ENCODE measurements around the gene CSF3R. TPM values are rescaled to one million over a fixed set of nuclear protein-coding genes. Genes with fewer than 3 reads are reported as not detected.

The CSF3R gene
- polyA plus RNA-seq, 1 donor from 2014 or later, result not detected

DNA sequence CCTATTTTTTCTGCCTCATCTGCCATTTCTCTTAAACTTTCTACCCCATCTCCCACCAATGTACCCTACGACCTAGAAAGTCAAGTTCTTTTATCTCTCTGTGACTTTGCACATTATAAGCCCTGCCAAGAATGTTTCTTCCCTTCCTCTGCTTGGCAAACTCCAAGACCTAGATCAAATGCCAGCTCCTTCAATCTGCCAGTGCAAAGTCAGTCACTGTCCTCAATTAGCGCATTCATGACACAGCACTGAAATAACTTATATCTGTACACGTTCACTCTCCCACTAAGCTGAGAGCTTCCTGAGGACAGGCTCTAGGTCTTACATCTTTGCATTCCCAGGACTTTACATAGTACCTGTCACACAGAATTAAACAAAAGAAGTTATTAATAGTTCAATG lies 63.6 kb downstream of the CSF3R start:
- Histone ChIP-seq H3K9me2 (ENCODE audit: insufficient read depth, low read length) (no peaks in the 10 kb centered on the region), H3K4me3 (ENCODE audit: low read length) (no peak overlapping the region), H3K9me3 (ENCODE audit: low read length) (no peaks in the 10 kb centered on the region), H3K4me2 (ENCODE audit: low read length) (no peak overlapping the region), H4K20me1 (ENCODE audit: insufficient read depth) (no peaks in the 10 kb centered on the region), H3K27ac (ENCODE audit: low read length) (no peak overlapping the region), H3K27me3 (ENCODE audit: insufficient read depth, low read depth, low read length) (no peaks in the 10 kb centered on the region), H3K36me3 (ENCODE audit: insufficient read depth, low read length) (no peaks in the 10 kb centered on the region), H3F3A (ENCODE audit: insufficient read depth, low read length, poor library complexity, severe bottlenecking) (no peaks in the 10 kb centered on the region), H3K79me2 (replicated peaks; ENCODE audit: insufficient read depth, low read length) (no peaks in the 10 kb centered on the region), H3K9ac (ENCODE audit: low read length) (no peak overlapping the region), H2AFZ (ENCODE audit: low read depth, low read length) (no peak overlapping the region)
- TF ChIP-seq SMC3 (conservative IDR thresholded peaks at IDR 0.05; ENCODE audit: poor library complexity) (no peak), POLR2AphosphoS5 (IDR thresholded peaks at IDR 0.05) (no peak), CTCF (IDR thresholded peaks at IDR 0.05; ENCODE audit: poor library complexity, severe bottlenecking) (no peak), EP300 (conservative IDR thresholded peaks at IDR 0.05; ENCODE audit: poor library complexity, severe bottlenecking) (no peak), MXI1 (conservative IDR thresholded peaks at IDR 0.05; ENCODE audit: poor library complexity, severe bottlenecking) (no peak), TAF1 (IDR thresholded peaks at IDR 0.05; ENCODE audit: low read depth) (no peak), RAD21 (conservative IDR thresholded peaks at IDR 0.05) (no peak), EZH2 (IDR thresholded peaks at IDR 0.05; ENCODE audit: borderline replicate concordance, insufficient read depth, low read length, poor library complexity, severe bottlenecking) (no peak)
- TF ChIP-seq, protein P1, sequence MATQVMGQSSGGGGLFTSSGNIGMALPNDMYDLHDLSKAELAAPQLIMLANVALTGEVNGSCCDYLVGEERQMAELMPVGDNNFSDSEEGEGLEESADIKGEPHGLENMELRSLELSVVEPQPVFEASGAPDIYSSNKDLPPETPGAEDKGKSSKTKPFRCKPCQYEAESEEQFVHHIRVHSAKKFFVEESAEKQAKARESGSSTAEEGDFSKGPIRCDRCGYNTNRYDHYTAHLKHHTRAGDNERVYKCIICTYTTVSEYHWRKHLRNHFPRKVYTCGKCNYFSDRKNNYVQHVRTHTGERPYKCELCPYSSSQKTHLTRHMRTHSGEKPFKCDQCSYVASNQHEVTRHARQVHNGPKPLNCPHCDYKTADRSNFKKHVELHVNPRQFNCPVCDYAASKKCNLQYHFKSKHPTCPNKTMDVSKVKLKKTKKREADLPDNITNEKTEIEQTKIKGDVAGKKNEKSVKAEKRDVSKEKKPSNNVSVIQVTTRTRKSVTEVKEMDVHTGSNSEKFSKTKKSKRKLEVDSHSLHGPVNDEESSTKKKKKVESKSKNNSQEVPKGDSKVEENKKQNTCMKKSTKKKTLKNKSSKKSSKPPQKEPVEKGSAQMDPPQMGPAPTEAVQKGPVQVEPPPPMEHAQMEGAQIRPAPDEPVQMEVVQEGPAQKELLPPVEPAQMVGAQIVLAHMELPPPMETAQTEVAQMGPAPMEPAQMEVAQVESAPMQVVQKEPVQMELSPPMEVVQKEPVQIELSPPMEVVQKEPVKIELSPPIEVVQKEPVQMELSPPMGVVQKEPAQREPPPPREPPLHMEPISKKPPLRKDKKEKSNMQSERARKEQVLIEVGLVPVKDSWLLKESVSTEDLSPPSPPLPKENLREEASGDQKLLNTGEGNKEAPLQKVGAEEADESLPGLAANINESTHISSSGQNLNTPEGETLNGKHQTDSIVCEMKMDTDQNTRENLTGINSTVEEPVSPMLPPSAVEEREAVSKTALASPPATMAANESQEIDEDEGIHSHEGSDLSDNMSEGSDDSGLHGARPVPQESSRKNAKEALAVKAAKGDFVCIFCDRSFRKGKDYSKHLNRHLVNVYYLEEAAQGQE (IDR thresholded peaks at IDR 0.05; ENCODE audit: borderline replicate concordance), result no peak

DNA sequence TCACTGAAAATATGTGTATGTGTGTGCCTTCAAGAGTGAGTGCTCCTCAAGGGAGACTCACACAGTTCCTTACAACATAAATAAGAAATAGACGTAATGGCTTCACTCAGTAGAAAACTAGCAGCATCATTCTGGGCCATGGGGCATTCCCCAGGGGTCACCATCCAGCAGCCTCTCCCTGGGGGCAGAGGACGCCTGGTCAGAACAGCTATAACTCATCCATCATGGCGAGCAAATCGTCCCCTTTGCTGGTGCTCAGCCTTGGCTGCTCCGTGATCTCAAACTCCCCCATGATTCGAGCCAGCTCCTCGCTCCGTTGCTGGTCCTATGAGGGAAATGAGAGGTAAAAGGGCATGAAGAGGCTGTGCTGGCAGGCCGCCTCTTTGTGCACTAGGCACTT lies 64.8 kb downstream of the CSF3R start:
- Histone ChIP-seq H3K4me2 (ENCODE audit: low read length) (no peak overlapping the region), H3K9me2 (ENCODE audit: insufficient read depth, low read length) (no peaks in the 10 kb centered on the region), H3K9me3 (ENCODE audit: low read length) (no peaks in the 10 kb centered on the region), H3K4me3 (ENCODE audit: low read length) (no peak overlapping the region), H3K27me3 (ENCODE audit: insufficient read depth, low read depth, low read length) (no peaks in the 10 kb centered on the region), H2AFZ (ENCODE audit: low read depth, low read length) (no peak overlapping the region), H3K27ac (ENCODE audit: low read length) (no peak overlapping the region), H3F3A (ENCODE audit: insufficient read depth, low read length, poor library complexity, severe bottlenecking) (no peaks in the 10 kb centered on the region), H4K20me1 (ENCODE audit: insufficient read depth) (no peaks in the 10 kb centered on the region), H3K9ac (ENCODE audit: low read length) (no peak overlapping the region), H3K79me2 (replicated peaks; ENCODE audit: insufficient read depth, low read length) (no peaks in the 10 kb centered on the region), H3K36me3 (ENCODE audit: insufficient read depth, low read length) (no peaks in the 10 kb centered on the region)
- no peak for TF ChIP-seq SMC3 (conservative IDR thresholded peaks at IDR 0.05; ENCODE audit: poor library complexity)
- TF ChIP-seq, protein P1 (IDR thresholded peaks at IDR 0.05; ENCODE audit: borderline replicate concordance), result no peak
- TF ChIP-seq MXI1 (conservative IDR thresholded peaks at IDR 0.05; ENCODE audit: poor library complexity, severe bottlenecking), result no peak
- no peak for TF ChIP-seq CTCF (IDR thresholded peaks at IDR 0.05; ENCODE audit: poor library complexity, severe bottlenecking)
- TF ChIP-seq POLR2AphosphoS5 (IDR thresholded peaks at IDR 0.05), result no peak
- no peak for TF ChIP-seq TAF1 (IDR thresholded peaks at IDR 0.05; ENCODE audit: low read depth)
- no peak for TF ChIP-seq EZH2 (IDR thresholded peaks at IDR 0.05; ENCODE audit: borderline replicate concordance, insufficient read depth, low read length, poor library complexity, severe bottlenecking)
